ENCODE measurements around the gene ATOH8.

- TF ChIP-seq ZNF219 (CRISPR knock-in tag; IDR thresholded peaks at IDR 0.05; ENCODE audit: borderline replicate concordance) (no peak), KAT7 (CRISPR knock-in tag; IDR thresholded peaks at IDR 0.05; ENCODE audit: borderline replicate concordance) (no peak), MAX (CRISPR knock-in tag; IDR thresholded peaks at IDR 0.05) (no peak), NR2C2 (CRISPR knock-in tag; IDR thresholded peaks at IDR 0.05) (no peak), CTCF (IDR thresholded peaks at IDR 0.05) (no peak), ZNF512 (CRISPR knock-in tag; IDR thresholded peaks at IDR 0.05; ENCODE audit: borderline replicate concordance) (no peak), HMGXB4 (CRISPR knock-in tag; IDR thresholded peaks at IDR 0.05) (no peak), SMAD3 (CRISPR knock-in tag; IDR thresholded peaks at IDR 0.05; ENCODE audit: borderline replicate concordance) (no peak), GTF2I (CRISPR knock-in tag; conservative IDR thresholded peaks at IDR 0.05) (no peak), ARID4B (CRISPR knock-in tag; IDR thresholded peaks at IDR 0.05; ENCODE audit: borderline replicate concordance) (no peak)
These were observed 22.2 kb upstream of the ATOH8 start for GRCh38 chr2:85731606-85732005.
